ENCODE data around the gene FZD4. TPM values are rescaled to one million over a fixed set of nuclear protein-coding genes. Genes with fewer than 3 reads are reported as not detected.
"Not testable (repeated sequence)": the region's sequence is repeated elsewhere in the genome, so short reads cannot be mapped to it uniquely, and the experiment has no call there.

Gene FZD4
- total RNA-seq, 1 donor from 2014 or later: 11.9 TPM

GRCh38 chr11:86938900-86939880 lies 16.0 kb downstream of the FZD4 start:
- no peak for DNase-seq (ENCODE audit: extremely low spot score, unreplicated experiment)
- peak overlapping the region; percentile 76 for H3K4me3 Mint-ChIP-seq
- H3K27ac Mint-ChIP-seq: peak overlapping the region; percentile 82
- peaks cover 2% of the 10 kb centered on the region for H3K36me3 Mint-ChIP-seq
- no peaks in the 10 kb centered on the region for H3K9me3 Mint-ChIP-seq
- peaks cover 45% of the 10 kb centered on the region for H3K4me1 Mint-ChIP-seq (ENCODE audit: unreplicated experiment)
- TF ChIP-seq CTCF (conservative IDR thresholded peaks at IDR 0.05): peak; percentile 88
- H3K27me3 Mint-ChIP-seq: no peaks in the 10 kb centered on the region

- DNase-seq (ENCODE audit: extremely low spot score, unreplicated experiment): no peak
- Mint-ChIP-seq H3K4me1 (ENCODE audit: unreplicated experiment) (peaks cover 51% of the 10 kb centered on the region), H3K9me3 (no peaks in the 10 kb centered on the region), H3K36me3 (no peaks in the 10 kb centered on the region), H3K27me3 (no peaks in the 10 kb centered on the region), H3K4me3 (peak overlapping the region; percentile 38), H3K27ac (peak overlapping the region; percentile 70)
- no peak for TF ChIP-seq CTCF (conservative IDR thresholded peaks at IDR 0.05)
Measured at GRCh38 chr11:86938203-86938899, 16.8 kb downstream of the FZD4 start.

GRCh38 chr11:86937193-86937806 lies 17.9 kb downstream of the FZD4 start:
- not testable (repeated sequence) for H3K9me3 Mint-ChIP-seq; H3K4me3 Mint-ChIP-seq; H3K27me3 Mint-ChIP-seq; H3K36me3 Mint-ChIP-seq; H3K27ac Mint-ChIP-seq; DNase-seq (ENCODE audit: extremely low spot score, unreplicated experiment)
- H3K4me1 Mint-ChIP-seq (ENCODE audit: unreplicated experiment): peaks cover 62% of the 10 kb centered on the region

GRCh38 chr11:86934926-86935579 lies 20.1 kb downstream of the FZD4 start:
- H3K9me3 Mint-ChIP-seq: no peaks in the 10 kb centered on the region
- DNase-seq (ENCODE audit: extremely low spot score, unreplicated experiment): no peak
- no peaks in the 10 kb centered on the region for H3K27me3 Mint-ChIP-seq
- no peak overlapping the region for H3K27ac Mint-ChIP-seq
- H3K4me1 Mint-ChIP-seq (ENCODE audit: unreplicated experiment): peaks cover 69% of the 10 kb centered on the region
- TF ChIP-seq CTCF (conservative IDR thresholded peaks at IDR 0.05): no peak
- no peaks in the 10 kb centered on the region for H3K36me3 Mint-ChIP-seq
- H3K4me3 Mint-ChIP-seq: no peak overlapping the region

GRCh38 chr11:86934582-86934900 lies 20.7 kb downstream of the FZD4 start:
- Mint-ChIP-seq H3K27ac (peak overlapping the region; percentile 25), H3K4me1 (ENCODE audit: unreplicated experiment) (peaks cover 65% of the 10 kb centered on the region)
- TF ChIP-seq CTCF (conservative IDR thresholded peaks at IDR 0.05): no peak

More at GRCh38 chr11:86934582-86934900, 20.7 kb downstream of the FZD4 start:
- DNase-seq (ENCODE audit: extremely low spot score, unreplicated experiment): no peak
- no peaks in the 10 kb centered on the region for H3K27me3 Mint-ChIP-seq
- H3K4me3 Mint-ChIP-seq: no peak overlapping the region
- H3K9me3 Mint-ChIP-seq: no peaks in the 10 kb centered on the region
- H3K36me3 Mint-ChIP-seq: no peaks in the 10 kb centered on the region

Data from type B pancreatic cell (in vitro differentiated cells).